Right ventricle myocardium inferior (tissue), 1 donor: ENCODE results near the gene WHRN. TPM values are rescaled to one million over a fixed set of nuclear protein-coding genes. Genes with fewer than 3 reads are reported as not detected.

Experiments used
- ATAC-seq: fragments of 200-7000 bp; cut with Tn5 transposase; one replicate; pipeline ENCODE4 v1.9.1; 2020; ENCODE audit warnings: mild to moderate bottlenecking, moderate library complexity
- DNase-seq: peaks from one replicate; pipeline ENCODE4 v3.0.0; 2021; ENCODE audit errors: missing footprints
- intact Hi-C: fragments of 100-400 bp; cut with DNase I; formaldehyde crosslinking; loops from one replicate; pipeline ENCODE4 v1.11.0; 2022
- long read RNA-seq: library from polyadenylated mRNA; unstranded; transcript quantifications from one replicate; pipeline ENCODE4 v2.0.0, GENCODE V29; 2021
- total RNA-seq: library from RNA; stranded (reverse); fragmentation: NEBNext Ultra II Directional; extraction: Animal tissue kit (Norgen Biotek cat#: 25700); gene quantifications from one replicate; pipeline ENCODE4 v1.2.1, GENCODE V29; 2021
- donor health status: DM: no; HTN: yes; CAD: no; lungs with severe emphysema.

WHRN gene
- total RNA-seq: 0.49 TPM
- long read RNA-seq, partial matches to known transcripts: 0 of 1 reads
- long read RNA-seq, other reads (novel, unspliced or antisense): 1 of 1 reads

DNA sequence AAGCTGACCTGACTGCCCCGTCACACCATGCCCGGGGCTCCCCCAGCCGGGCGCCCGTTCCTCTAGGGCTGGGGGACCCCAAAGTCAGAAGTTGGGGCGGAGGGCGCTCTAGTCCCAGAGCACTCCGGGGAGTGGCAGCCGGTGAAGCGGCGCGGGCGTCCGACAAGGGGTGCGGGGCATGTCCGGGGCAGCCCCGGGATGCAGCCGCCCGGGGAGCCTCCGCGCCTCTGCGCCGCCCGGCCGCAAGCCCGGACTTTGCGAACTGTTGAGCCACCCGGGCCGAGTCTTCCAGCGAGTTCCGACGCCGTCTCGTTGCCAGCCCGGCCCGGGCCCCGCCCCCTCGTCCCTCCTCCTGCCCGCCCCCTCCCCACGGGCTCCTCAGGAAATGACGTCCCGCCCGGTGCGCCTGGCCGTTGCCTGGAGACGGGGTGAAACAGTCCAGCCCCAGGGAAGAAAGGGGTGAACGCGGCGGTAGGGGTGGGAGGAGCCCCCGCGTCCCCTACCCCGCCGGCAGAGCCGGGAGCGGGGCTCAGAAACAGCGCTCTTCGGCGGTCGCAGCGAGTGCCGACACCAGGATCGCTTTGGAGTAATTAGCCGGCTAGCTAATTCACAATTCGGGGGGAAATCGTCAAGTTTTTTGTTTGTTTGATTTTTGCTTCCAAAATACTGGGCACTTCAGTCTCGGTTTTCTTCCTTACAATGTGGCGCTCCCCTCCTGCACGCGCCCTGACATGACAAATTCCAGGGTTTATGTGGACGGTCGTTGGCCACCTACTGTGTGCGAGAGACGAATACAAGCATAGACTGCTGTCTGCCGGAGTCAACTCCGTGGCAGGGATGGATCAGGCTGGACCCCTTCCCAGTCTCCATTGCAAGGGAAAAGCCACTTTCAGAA lies at the start of gene WHRN:
Gene WHRN, minus strand, starts transcription at position 287 of the 895 bp plus-strand sequence. CDS start 672 bp downstream, outside the sequence.
- intact Hi-C loops: no loop called here
- ATAC-seq: peak; percentile 96
- DNase-seq: peak; percentile 96

DNA sequence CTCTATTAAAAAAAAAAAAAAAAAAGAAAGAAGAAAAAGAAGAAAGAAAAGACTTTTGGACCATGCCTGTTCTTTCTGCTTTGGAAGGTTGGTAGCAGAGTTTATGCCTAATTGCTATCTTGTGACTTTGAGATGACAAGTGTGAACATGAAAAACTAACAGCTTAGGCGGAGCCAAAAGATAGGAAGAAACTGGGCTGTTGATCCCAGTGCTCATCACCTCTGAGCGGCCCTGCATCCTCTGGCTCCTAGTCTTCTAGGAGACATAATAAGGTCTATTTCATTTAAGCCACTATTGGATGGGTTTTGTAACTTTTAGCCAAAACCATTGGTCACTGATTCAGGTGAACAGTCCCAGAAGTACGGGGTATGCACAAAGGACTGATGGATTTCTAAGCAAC lies 47.9 kb upstream of the WHRN start:
- intact Hi-C loops: no loop called here
- DNase-seq: no peak
- peak; percentile 38 for ATAC-seq

DNA sequence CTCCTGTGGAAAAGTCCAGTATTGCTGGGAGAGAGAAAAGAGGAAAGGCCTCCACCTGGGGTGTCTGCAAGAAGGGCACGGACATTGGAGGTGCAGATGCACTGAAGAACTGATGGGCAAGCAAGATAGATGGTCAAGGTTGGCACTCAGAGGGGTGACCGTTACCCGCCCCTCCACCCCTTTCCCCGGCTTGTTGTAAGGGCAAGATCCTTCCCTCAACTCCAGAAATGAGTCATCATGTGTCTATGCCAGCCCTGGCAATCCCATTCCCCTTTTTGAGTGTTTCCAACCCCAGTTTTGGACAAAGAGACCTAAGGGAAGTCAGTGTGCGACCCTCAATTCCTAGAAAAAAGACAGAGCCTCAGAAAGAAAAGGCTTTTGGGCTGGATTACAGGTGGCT lies 47.4 kb upstream of the WHRN start:
- intact Hi-C loops: no loop called here

DNA sequence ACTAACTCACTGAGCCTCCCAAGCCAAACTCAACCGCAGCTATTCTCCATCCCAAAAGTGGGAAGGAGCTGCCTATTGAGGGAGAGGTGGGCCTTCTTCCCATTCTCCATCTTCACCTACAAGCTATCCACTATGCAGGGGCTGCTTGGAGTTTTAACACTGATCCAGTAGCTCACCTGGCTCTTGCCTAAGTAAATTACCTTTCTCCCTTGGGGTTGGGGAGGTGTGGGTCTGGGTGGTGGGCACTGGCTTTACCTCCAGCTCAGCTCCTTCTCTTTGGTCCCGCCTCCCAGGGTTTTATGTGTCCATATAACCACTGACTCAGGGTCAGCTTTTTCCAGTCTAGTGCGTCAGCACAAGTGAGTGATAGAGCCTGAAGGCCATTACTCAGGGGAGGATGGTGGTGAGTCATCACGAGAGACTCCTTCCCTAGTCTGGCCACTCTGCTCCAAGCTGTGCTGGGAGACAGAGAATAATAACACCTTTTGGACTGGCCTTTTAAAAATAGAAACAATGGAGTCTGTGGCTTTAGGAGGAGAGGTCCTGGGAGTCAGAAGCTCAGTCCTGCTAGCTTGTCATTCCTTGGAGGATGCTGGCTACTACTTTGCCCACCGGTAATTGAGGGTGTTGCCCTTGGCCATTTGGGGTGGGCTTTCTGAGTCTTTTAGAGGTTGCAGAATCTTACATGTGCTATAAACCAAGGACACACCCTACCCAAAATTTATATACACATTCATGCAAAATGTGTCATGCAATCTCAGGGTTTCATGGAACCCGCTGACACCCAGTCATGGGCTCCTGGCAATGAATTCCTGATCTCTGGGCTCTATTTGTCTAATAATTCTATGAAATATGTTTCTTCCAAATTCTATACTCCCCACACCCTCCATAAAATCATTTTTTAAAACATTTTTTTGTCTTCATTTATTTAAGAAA lies 46.7 kb upstream of the WHRN start:
- intact Hi-C loops: no loop called here
- no peak for DNase-seq

More for the DNA sequence above, 47.4 kb upstream of the WHRN start:
- DNase-seq (no peak), ATAC-seq (no peak)

DNA sequence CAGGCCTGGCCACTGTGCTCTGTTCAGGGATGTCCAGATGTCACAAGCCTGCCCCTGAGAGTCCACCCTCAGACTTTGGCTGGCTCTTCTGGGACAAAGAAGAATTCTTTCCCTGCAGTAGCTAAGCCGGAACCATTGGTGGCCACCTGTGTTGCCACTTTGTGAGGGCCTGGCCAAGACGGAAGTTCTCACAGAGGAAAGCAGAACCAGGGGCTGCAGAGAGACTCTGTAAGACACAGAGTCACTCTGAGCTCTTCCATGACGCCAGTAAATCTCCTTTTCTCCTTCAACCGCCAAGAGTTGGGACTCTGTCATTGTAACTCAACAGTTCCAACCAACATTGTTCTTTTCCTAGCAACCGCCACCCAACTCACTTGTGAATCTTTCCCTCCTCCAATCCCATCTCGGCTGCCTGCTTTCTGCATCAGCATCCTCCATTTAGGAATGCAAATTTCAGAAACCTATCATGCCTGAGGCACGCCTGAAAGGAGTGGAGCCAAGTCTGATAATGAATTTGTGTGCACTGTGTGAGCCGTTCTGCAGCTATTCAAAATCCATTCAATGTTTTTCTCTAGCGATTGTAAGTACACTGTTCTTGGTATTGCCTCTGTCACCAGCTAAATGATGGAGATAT lies 44.5 kb upstream of the WHRN start:
- DNase-seq (no peak), ATAC-seq (no peak)
- intact Hi-C loops: no loop called here

More for the DNA sequence above, 46.7 kb upstream of the WHRN start:
- ATAC-seq: peak; percentile 83

DNA sequence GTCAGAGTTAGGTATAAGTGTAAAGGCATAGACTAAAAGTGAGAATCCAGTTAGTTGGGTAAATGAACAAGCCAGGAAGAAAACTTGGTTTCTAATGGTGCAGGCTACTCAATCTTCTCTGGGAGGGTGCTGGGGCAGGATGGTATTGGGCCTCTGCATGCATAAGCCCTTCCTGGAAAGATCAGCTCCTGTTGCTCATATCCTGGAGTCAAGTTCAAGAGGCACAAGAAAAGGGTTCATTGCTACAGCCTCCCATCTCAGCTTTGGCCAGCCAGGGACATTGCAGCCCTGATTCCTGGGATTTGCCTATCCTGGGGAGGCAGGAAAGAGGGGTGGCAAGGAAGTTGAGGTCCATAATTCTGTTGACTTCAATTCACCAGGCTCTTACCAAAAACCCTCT lies 41.6 kb upstream of the WHRN start:
- DNase-seq (no peak), ATAC-seq (no peak)
- intact Hi-C loops: no loop called here

DNA sequence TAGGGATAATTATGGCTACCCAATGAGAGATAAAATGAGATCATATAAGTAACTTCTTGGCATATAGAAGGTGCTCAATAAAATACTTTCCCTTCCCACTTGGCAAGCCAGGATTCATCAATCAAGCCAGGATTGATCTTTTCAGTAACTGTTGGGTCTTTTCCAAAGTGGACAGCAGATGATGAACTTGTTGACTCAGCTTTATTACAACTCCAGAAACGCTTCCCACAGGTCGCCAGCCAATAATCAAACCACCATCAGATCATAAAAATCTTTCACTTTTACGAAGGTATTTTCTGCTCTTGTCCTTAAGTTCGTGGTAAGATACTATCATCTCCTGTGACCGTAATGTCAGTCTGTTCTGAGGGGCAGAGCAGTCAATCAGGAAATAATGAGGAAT lies 39.8 kb upstream of the WHRN start:
- intact Hi-C loops: no loop called here
- ATAC-seq: no peak
- DNase-seq: no peak

DNA sequence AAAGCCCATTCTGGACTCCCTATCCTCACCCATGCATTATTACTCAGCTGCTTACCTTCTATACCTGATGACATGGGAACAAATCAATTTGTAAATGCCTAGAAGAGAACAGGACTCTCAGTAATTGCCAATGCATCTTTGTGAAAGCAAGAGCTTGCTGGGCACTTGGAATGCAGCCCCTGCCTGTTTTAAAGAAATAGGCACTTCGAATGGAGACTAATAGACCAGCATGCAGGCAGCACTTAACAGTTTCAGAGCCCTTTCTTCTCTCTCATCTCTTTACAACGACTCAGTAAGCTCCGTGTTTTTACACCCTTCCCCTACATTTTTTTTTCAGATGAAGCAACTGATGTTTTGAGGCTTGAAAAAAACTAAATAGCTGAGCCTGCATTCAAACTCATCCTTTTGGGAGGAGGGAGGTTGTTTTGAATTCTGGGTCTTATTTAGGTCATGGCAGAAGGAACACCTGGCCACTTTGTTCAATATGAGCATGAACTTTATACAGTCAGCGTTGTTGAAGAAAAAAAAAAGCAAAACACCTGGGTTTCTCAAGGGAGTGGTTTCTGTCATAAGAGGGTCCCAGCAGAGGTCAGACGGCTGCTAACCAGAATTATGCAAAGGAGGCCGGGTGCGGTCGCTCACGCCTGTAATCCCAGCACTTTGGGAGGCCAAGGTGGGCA lies 34.6 kb upstream of the WHRN start:
- DNase-seq (no peak), ATAC-seq (no peak)
- intact Hi-C loops: no loop called here

DNA sequence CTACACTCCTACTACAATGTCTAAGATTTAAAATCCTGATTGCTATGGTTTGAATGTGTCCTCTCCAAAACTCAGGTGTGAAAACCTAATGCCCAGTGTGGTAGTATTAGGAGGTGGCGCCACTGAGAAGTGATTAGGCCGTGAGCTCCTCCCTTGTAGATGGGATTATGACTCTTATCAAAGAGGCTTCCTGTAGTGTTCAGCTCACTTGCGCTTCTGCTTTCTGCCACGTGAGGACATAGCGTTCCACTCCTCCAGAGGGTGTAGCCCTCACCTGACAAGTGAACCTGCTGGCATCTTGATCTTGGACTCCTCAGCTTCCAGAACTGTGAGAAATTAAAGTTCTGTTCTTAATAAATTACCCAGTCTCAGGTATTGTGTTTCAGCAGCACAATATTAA lies 33.0 kb upstream of the WHRN start:
- DNase-seq (no peak), ATAC-seq (no peak)
- intact Hi-C loops: no loop called here

DNA sequence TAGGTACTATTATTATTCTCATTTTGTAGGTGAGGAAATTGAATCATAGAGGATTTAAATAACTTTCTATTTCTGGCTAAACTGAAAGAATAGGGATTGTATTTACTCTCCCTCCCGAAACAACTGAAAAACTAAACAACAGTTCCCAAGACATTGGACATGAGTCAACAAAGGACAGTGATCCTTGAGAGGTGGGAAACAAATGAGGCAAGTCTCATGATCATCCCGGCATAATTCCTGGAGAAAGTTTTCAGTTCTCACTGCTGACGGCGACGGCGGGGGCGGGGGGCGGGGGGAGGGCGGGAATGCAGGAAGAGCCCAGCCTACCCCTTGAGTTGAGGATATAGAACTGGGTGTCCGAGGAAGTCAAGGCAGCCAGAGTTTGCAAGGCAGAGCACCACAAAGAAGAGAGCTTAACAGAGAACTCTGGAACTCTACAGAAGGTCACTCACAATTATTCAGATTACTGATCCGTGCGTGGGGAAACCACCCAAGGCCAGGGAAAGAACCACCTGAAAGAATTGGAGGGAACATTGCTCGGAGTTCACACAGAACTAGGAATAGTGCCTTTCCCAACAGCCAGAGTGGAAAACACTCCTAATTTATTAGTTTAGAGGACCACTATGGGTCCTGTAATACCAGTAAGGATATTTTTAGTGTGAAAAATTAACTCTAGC lies 27.4 kb upstream of the WHRN start:
- intact Hi-C loops: no loop called here
- DNase-seq: no peak
- no peak for ATAC-seq

DNA sequence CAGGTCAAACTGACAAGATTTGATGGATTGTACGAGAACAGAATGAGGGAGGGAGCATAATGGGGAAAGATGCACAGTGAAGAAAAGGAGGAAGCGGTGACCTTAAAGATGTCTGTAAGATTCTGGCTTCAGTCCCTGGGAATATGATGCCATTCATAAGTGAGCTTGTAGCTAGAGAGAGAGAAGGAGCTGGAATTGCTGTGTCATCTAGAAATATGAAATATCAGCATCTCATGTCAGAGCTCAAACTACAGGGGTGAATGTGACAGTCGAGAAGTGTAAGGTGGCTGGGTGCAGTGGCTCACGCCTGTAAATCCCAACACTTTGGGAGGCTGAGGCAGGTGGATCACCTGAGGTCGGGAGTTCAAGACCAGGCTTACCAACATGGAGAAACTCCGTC lies 24.0 kb upstream of the WHRN start:
- DNase-seq (no peak), ATAC-seq (no peak)
- intact Hi-C loops: no loop called here

DNA sequence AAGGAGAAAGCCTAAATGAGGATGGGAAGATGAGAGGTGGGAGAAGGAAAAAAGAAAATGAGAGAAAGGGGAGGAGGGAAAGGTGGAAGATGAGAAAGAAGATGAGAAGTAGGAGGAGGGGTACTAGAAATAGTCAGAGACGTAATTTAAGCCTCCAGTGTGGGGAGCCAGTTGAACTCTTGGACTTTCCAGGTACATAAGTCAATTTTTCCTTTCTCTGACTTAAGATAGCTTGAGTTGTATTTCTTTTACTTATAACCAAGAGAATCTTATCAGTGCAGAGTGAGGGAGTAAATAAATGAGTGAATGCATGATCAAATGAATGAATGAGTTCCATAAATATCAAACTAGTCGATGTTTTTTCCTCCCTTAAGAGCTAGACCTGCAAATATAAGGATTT lies 21.5 kb upstream of the WHRN start:
- intact Hi-C loops: no loop called here
- DNase-seq: no peak
- no peak for ATAC-seq

DNA sequence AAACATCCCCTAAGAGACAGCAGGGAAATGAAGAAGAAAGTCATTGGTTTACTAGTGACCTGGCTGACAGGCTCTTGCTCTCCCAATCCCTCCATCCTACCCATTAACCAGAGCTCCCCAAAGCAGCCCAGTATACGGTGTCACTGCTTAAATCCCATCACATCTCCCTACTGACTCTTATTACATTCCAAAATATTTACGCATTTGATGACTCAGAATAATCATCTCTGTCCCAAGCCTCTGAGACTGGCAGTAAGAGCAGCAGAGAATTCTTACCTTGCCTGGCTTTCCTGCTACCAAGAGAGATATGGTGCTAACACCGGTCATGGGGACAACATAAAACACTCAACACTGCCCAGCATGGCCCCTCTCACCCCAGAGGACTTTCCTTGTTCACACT lies 20.2 kb upstream of the WHRN start:
- intact Hi-C loops: no loop called here
- no peak for ATAC-seq
- DNase-seq: no peak

DNA sequence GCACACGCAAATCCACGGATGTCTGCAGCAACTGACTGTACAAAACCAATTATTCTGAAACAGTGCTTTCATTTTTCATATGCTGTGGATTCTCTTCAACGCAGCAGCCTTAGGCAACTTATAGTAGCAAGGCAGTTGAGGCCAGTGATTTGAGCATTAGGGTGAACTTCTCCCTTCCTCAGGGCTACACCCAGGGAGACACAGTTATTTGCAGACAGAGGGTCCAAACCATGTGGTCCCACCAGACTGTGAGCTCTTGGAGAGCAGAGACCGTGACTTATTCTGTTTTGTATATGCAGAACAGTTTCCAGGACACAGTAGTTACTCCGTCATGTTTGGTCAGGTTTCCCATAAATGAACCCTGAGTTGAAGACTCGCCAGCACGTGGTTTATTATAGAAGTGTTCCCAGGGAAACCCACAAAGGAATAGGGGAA lies 19.0 kb upstream of the WHRN start:
- ATAC-seq (no peak), DNase-seq (no peak)
- intact Hi-C loops: no loop called here

DNA sequence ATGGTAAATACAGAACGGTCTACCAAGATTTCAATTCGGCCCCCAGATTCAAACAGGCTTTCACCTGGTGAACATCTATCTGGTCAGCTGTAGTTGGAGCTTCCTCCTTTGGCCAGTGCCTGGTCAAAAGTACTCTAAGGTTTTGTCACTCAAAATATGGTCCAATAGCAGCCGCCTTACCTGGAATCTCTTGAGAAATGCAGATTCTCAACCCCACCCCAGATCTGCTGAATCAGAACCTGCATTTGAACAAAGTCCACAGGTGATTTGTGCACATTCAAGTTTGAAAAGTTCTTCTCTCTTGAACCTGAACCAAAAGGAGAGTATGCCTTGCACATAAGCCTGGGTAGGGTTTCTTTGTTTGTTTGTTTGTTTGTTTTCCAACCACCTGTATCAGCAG lies 17.6 kb upstream of the WHRN start:
- intact Hi-C loops: no loop called here
- ATAC-seq (no peak), DNase-seq (no peak)

DNA sequence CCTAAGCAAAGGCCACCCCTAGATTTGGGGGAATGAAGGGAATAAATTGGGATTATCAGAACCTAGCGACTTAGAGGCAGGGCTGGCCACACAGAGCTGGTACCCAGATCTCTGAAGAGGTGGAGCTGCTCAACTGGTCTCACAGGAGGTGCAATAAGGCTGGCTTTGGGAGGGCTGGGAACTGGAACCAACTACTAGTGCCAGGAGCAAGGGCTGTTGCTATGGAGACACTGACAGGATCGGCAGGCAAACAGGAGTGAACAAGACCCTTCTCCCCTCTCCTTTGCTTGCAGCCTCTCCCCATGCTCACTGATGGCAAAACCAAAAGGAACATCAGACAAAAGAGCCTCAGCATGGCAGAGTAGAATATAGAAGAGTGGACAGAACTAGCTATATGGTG lies 17.0 kb upstream of the WHRN start:
- ATAC-seq (no peak), DNase-seq (no peak)
- intact Hi-C loops: no loop called here

DNA sequence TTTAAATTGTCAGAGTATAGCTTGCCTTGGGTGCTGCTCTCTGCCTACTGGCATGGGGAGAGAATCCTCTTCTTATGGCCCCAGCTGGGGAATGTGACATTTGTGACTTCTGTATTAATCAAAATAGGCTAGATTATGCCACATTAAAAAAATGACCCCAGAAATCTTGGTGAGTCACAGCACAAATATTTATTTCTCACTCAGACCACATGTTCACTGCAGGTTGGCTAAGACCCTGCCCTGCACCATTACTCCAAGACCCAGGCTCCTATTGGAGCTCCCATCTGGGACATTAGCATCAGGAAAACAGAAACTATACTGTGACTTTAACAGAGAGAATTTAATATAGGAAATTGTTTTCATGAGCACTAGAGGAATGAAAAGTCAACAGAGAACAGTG lies 16.6 kb upstream of the WHRN start:
- intact Hi-C loops: no loop called here

DNA sequence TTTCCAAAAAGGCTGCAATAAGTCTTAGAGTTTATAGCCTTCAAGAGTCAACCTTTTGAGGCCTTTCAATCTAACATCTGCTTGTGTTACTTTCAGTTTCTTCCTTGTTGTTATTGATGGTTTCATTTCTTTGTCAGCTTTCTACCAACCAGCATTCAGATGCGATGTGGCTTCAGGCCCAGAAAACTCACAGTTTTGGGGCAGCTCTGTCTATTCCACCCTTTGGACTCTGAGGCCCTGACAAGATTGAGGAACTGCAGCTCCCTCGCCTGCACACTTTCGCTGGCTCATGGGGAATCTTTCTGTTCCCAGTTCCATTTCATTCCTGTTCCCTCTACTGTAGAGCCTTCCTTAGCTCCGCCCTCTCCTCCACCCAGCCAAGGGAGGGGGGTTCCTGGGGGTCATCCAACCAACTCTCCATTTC lies 13.3 kb upstream of the WHRN start:
- no peak for DNase-seq
- intact Hi-C loops: no loop called here
- no peak for ATAC-seq

More for the DNA sequence above, 16.6 kb upstream of the WHRN start:
- ATAC-seq: no peak
- DNase-seq: no peak
